ENCODE measurements around the gene NAA60. TPM values are rescaled to one million over a fixed set of nuclear protein-coding genes. Genes with fewer than 3 reads are reported as not detected.

Gene NAA60
- 10 to 100 TPM; 25.2 to 40.6 TPM for total RNA-seq

DNA sequence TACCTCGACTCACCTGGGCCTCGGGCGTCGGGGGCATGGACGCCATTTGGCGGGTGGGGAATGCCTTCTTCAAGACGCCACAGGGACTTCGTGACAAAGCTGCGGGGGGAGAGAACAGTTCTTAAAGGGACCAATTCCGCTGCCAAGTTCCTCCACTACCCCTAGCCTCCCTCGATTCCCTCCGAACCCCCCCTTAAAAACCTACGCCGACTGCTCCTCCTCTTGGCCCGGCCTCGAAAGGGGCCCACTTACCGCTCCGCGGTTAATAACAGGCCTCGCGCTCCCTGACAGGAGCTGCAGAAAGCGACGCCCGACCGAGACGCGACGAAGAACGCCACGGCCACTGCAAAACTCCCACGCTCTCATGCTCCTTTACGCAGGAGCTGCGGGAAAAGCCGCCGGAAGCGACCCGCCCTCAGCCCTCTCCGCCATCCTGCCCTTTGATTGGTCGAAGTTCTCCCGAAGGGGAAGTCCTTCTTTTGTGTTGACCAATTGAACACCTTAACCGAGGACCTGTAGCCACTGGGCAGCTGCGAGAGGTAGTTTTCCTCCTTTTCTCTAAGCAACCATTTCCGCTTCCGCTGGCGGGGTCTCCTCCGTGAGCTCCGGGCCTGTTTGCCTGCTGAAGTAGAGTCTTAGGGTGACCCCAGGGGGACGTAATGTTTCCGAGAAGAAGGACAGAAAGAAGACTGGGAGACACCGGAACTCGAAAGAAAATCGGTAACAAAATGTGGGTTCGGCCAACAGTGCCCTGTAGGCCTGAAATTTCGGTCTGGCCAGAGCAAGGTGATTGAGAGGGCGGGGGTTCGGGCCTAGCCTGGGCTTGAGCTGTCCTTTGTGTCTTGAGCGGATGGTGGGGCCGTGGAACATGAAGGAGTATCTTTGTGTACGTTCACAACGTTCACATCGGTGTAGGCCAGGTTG lies at the start of gene NAA60, which contains the start of gene ZNF597:
Gene NAA60, plus strand, starts transcription at position 573 of the 924 bp plus-strand sequence. CDS start 32,548 bp downstream, outside the sequence.
Gene ZNF597, minus strand, starts transcription at position 397 of the 924 bp plus-strand sequence. Its CDS starts 351 bp downstream, at position 46.
- H3K27me3 ChIP-seq (replicated peaks; ENCODE audit: insufficient read depth) = no peaks in the 10 kb centered on the region
- H3K27ac ChIP-seq = peak within 1 kb of the TSS; percentile 66 to 87
- H3K9me3 ChIP-seq = peaks cover 6% of the 10 kb centered on the region
- ATAC-seq (ENCODE audit: insufficient number of reproducible peaks, low FRiP score, low read depth) = peak; percentile 82
- peaks cover 6% of the 10 kb centered on the region for H3K36me3 ChIP-seq
- DNase-seq (ENCODE audit: low spot score) = peak; percentile 45
- no peak for TF ChIP-seq CTCF (IDR thresholded peaks at IDR 0.05)
- peak within 1 kb of the TSS; percentile 80 for H3K4me3 ChIP-seq
- peaks cover 0 to 8% of the 10 kb centered on the region in 2 donors for H3K4me1 ChIP-seq (ENCODE audit: control insufficient read depth in 1 of 2, low read depth in 2 of 2)

- peaks cover 7% of the 10 kb centered on the region for H3K9me3 ChIP-seq
- H3K36me3 ChIP-seq = peaks cover 32% of the 10 kb centered on the region
- TF ChIP-seq CTCF (IDR thresholded peaks at IDR 0.05) = no peak
- DNase-seq (ENCODE audit: low spot score) = no peak
- peak overlapping the region; percentile 55 to 79 for H3K27ac ChIP-seq
- peak overlapping the region; percentile 91 for H3K4me3 ChIP-seq
- no peaks in the 10 kb centered on the region for H3K27me3 ChIP-seq (replicated peaks; ENCODE audit: insufficient read depth)
- H3K4me1 ChIP-seq (ENCODE audit: control insufficient read depth in 1 of 2, low read depth in 2 of 2) = peaks cover 10 to 32% of the 10 kb centered on the region in 2 donors
- no peak for ATAC-seq (ENCODE audit: insufficient number of reproducible peaks, low FRiP score, low read depth)
Observed at GRCh38 chr16:3400446-3400778, 43.1 kb upstream of the NAA60 start.

DNA sequence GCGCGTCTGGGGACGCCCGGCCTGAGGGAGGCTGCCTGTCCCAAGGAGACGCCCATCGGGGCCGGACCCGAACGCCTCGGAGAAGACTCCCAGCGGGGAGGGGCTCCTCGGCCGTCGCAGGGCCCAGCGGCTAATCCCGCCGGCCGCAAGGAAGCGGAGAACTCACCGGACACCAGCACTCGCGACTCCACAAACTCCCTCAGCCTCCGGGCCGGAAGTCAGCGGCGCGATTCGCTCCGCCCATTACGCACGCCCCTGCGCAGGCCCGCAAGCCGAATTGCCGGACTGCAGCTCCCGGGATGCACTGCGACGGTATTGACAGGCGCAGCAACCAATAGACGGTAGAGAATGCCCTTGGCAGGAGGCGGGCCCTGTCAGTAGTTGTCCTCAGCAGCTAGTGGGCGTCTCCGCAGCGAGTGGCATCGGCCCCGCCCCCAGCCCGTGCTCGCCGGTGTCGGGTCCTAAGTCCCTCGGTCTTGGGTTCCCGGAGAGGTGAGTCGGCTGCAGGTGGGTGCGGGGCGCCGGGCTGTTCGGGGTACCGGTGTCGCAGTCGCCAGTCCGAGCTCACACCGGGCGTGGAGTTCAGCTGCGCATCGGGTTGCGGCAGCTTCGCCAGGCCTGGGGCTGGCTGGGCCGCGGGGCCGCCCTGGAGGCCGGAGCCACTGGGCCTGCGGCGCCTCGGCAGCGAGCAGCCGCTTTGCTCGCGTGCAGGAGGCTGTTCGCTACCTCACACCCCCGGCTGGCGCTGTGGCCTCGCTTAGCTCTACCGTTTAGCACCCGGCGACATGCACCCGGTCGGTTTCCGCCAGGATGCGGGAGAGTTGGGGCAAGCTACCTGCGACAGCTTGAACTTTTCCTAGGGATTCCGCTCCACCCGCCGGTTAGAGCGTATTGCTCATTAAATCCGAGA lies 42.4 kb upstream of the NAA60 start, which contains the start of the genes ZNF174 and ZSCAN32:
Gene ZNF174, plus strand, starts transcription at position 437 of the 910 bp plus-strand sequence. CDS start 790 bp downstream, outside the sequence.
Gene ZSCAN32, minus strand, starts transcription at position 226 of the 910 bp plus-strand sequence. CDS start 3,447 bp downstream, outside the sequence.
- Histone ChIP-seq H3K36me3 (peaks cover 32% of the 10 kb centered on the region), H3K4me1 (ENCODE audit: control insufficient read depth in 1 of 2, low read depth in 2 of 2) (peaks cover 10 to 32% of the 10 kb centered on the region in 2 donors), H3K27ac (peak within 1 kb of the TSS; percentile 75 to 79), H3K4me3 (peak within 1 kb of the TSS; percentile 91), H3K27me3 (replicated peaks; ENCODE audit: insufficient read depth) (no peaks in the 10 kb centered on the region), H3K9me3 (peaks cover 10% of the 10 kb centered on the region)
- no peak for TF ChIP-seq CTCF (IDR thresholded peaks at IDR 0.05)
- peak; percentile 96 for DNase-seq (ENCODE audit: low spot score)
- ATAC-seq (ENCODE audit: insufficient number of reproducible peaks, low FRiP score, low read depth) = peak; percentile 98

- H3K27ac ChIP-seq = peak overlapping the region; percentile 75 to 79
- peaks cover 17% of the 10 kb centered on the region for H3K9me3 ChIP-seq
- peaks cover 10 to 32% of the 10 kb centered on the region in 2 donors for H3K4me1 ChIP-seq (ENCODE audit: control insufficient read depth in 1 of 2, low read depth in 2 of 2)
- H3K36me3 ChIP-seq = peaks cover 33% of the 10 kb centered on the region
- DNase-seq (ENCODE audit: low spot score) (no peak), ATAC-seq (ENCODE audit: insufficient number of reproducible peaks, low FRiP score, low read depth) (no peak)
- H3K4me3 ChIP-seq = peak overlapping the region; percentile 91
- no peak for TF ChIP-seq CTCF (IDR thresholded peaks at IDR 0.05)
- H3K27me3 ChIP-seq (replicated peaks; ENCODE audit: insufficient read depth) = no peaks in the 10 kb centered on the region
Observed at GRCh38 chr16:3401719-3402397, 41.6 kb upstream of the NAA60 start.

All from thoracic aorta (tissue), 2 donors.